OCI-LY3 (cell line): ENCODE results near the gene SRXN1.

Source experiments
- EZH2phosphoT487 ChIP-seq: fragments of 200-600 bp; shearing (Covaris generic); IDR thresholded peaks from 2 replicates; pipeline ENCODE4 v1.6.1; 2018; ENCODE audit warnings: antibody characterized with exemption, mixed run types, low read depth
- TF ChIP-seq, protein P1 (sequence below): fragments of 200-600, 300-600 bp; sonication (generic); IDR thresholded peaks from 2 replicates; pipeline ENCODE4 v1.5.1; 2014; ENCODE audit warnings: antibody characterized with exemption, low read length, low read depth

- TF ChIP-seq, protein P1, sequence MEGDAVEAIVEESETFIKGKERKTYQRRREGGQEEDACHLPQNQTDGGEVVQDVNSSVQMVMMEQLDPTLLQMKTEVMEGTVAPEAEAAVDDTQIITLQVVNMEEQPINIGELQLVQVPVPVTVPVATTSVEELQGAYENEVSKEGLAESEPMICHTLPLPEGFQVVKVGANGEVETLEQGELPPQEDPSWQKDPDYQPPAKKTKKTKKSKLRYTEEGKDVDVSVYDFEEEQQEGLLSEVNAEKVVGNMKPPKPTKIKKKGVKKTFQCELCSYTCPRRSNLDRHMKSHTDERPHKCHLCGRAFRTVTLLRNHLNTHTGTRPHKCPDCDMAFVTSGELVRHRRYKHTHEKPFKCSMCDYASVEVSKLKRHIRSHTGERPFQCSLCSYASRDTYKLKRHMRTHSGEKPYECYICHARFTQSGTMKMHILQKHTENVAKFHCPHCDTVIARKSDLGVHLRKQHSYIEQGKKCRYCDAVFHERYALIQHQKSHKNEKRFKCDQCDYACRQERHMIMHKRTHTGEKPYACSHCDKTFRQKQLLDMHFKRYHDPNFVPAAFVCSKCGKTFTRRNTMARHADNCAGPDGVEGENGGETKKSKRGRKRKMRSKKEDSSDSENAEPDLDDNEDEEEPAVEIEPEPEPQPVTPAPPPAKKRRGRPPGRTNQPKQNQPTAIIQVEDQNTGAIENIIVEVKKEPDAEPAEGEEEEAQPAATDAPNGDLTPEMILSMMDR = no peak
- TF ChIP-seq EZH2phosphoT487 = no peak
Observed at GRCh38 chr20:652615-653109, 338 bp downstream of the SRXN1 start.
